Mucosa of rectum (tissue), 2 donors: ENCODE results near the gene TCN1.

Source experiments
- H3K27ac ChIP-seq, 2 donors: one replicate each; pipeline ENCODE4 v1.7.0; 2013; ENCODE audit warnings: inconsistent platforms in 2 of 2, low read depth in 2 of 2, low read length in 2 of 2
- H3K27me3 ChIP-seq, 2 donors: one replicate each; pipeline ENCODE4 v1.7.0; 2013; ENCODE audit warnings: low read length in 2 of 2; ENCODE audit not compliant: control insufficient read depth in 2 of 2, insufficient read depth in 2 of 2
- H3K36me3 ChIP-seq, 2 donors: one replicate each; pipeline ENCODE4 v1.7.0; 2013; ENCODE audit warnings: low read length in 2 of 2; ENCODE audit not compliant: control insufficient read depth in 2 of 2, insufficient read depth in 2 of 2
- H3K4me1 ChIP-seq, 2 donors: one replicate each; pipeline ENCODE4 v1.7.0; 2013; ENCODE audit warnings: low read length in 2 of 2, mild to moderate bottlenecking in 1 of 2; ENCODE audit not compliant: control insufficient read depth in 2 of 2, insufficient read depth in 2 of 2
- H3K4me3 ChIP-seq, 2 donors: one replicate each; pipeline ENCODE4 v1.7.0; 2013; ENCODE audit warnings: low read length in 2 of 2
- H3K9ac ChIP-seq, 2 donors: one replicate each; pipeline ENCODE4 v1.7.0; 2013; ENCODE audit warnings: low read length in 2 of 2, low read depth in 1 of 2, mild to moderate bottlenecking in 1 of 2
- H3K9me3 ChIP-seq, 2 donors: one replicate each; pipeline ENCODE4 v1.7.0; 2013; ENCODE audit warnings: low read length in 2 of 2; ENCODE audit not compliant: control insufficient read depth in 2 of 2
- donor health status: healthy.
- donor health status: Normal muscosa, but diverticular disease.

TCN1 gene

GRCh38 chr11:59813364-59813763 is 52.9 kb downstream of the TCN1 start:
- Histone ChIP-seq H3K27me3 (no peaks in the 10 kb centered on the region), H3K27ac (no peak overlapping the region), H3K9me3 (no peaks in the 10 kb centered on the region), H3K36me3 (peaks cover 0 to 3% of the 10 kb centered on the region in 2 donors), H3K4me1 (peaks cover 4 to 8% of the 10 kb centered on the region in 2 donors), H3K9ac (no peak overlapping the region), H3K4me3 (no peak overlapping the region)

GRCh38 chr11:59812220-59812619 is 54.1 kb downstream of the TCN1 start:
- H3K9me3 ChIP-seq = no peaks in the 10 kb centered on the region
- peaks cover 0 to 8% of the 10 kb centered on the region in 2 donors for H3K36me3 ChIP-seq
- peaks cover 7 to 8% of the 10 kb centered on the region in 2 donors for H3K4me1 ChIP-seq
- no peaks in the 10 kb centered on the region for H3K27me3 ChIP-seq
- no peak overlapping the region for H3K9ac ChIP-seq
- no peak overlapping the region for H3K27ac ChIP-seq
- no peak overlapping the region for H3K4me3 ChIP-seq

- H3K9me3 ChIP-seq = no peaks in the 10 kb centered on the region
- H3K4me3 ChIP-seq = peak overlapping the region; percentile 92 to 99
- H3K4me1 ChIP-seq = peaks cover 8 to 12% of the 10 kb centered on the region in 2 donors
- H3K27me3 ChIP-seq = no peaks in the 10 kb centered on the region
- peak overlapping the region; percentile 79 to 88 for H3K27ac ChIP-seq
- peaks cover 12 to 20% of the 10 kb centered on the region in 2 donors for H3K36me3 ChIP-seq
- peak overlapping the region in 1 of 2 donors; percentile 90 for H3K9ac ChIP-seq
These were observed 55.4 kb downstream of the TCN1 start for GRCh38 chr11:59810911-59811259.

GRCh38 chr11:59810189-59810910 is 55.9 kb downstream of the TCN1 start, which contains the start of gene MRPL16:
MRPL16 (minus strand) TSS chr11:59810778; CDS start chr11:59810658, 120 bp downstream.
- H3K36me3 ChIP-seq = peaks cover 15 to 25% of the 10 kb centered on the region in 2 donors

GRCh38 chr11:59807047-59807610 is 59.2 kb downstream of the TCN1 start:
- H3K9me3 ChIP-seq = no peaks in the 10 kb centered on the region
- H3K27ac ChIP-seq = peak overlapping the region in 1 of 2 donors; percentile 48
- H3K4me1 ChIP-seq = peaks cover 8 to 14% of the 10 kb centered on the region in 2 donors
- peaks cover 33 to 41% of the 10 kb centered on the region in 2 donors for H3K36me3 ChIP-seq
- no peak overlapping the region for H3K4me3 ChIP-seq
- no peaks in the 10 kb centered on the region for H3K27me3 ChIP-seq
- H3K9ac ChIP-seq = no peak overlapping the region

More at GRCh38 chr11:59810189-59810910, 55.9 kb downstream of the TCN1 start, which contains the start of gene MRPL16:
- Histone ChIP-seq H3K27ac (peak within 1 kb of the TSS; percentile 79 to 88), H3K9ac (peak within 1 kb of the TSS; percentile 90 to 92), H3K4me3 (peak within 1 kb of the TSS; percentile 92 to 99), H3K4me1 (peaks cover 8 to 12% of the 10 kb centered on the region in 2 donors), H3K9me3 (no peaks in the 10 kb centered on the region), H3K27me3 (no peaks in the 10 kb centered on the region)

- Histone ChIP-seq H3K36me3 (peaks cover 33 to 41% of the 10 kb centered on the region in 2 donors), H3K27ac (no peak overlapping the region), H3K9me3 (no peaks in the 10 kb centered on the region), H3K4me1 (peaks cover 4 to 32% of the 10 kb centered on the region in 2 donors), H3K9ac (no peak overlapping the region), H3K4me3 (no peak overlapping the region), H3K27me3 (no peaks in the 10 kb centered on the region)
These were observed 62.2 kb downstream of the TCN1 start for GRCh38 chr11:59804061-59804460.
